A549 (cell line): ENCODE measurements around the gene GRAMD2B. TPM values are rescaled to one million over a fixed set of nuclear protein-coding genes. Genes with fewer than 3 reads are reported as not detected.
"Not testable (repeated sequence)": the region's sequence is repeated elsewhere in the genome, so short reads cannot be mapped to it uniquely, and the experiment has no call there.

Source experiments
- ATAC-seq, 2 experiments: fragments of 200-7000 bp in 1 of 2; fragments of >200 bp in 1 of 2; cut with Nextera tagmentation in 1 of 2; cut with Tn5 transposase in 1 of 2; 3 replicates each; pipeline versions ENCODE4 v1.8.0 to v1.9.1; 2018 to 2020; ENCODE audit warnings: mild to moderate bottlenecking in 1 of 2, moderate library complexity in 1 of 2
- CTCF ChIA-PET: fragments of 300-600 bp; sonication (Branson Sonifier 250); formaldehyde crosslinking; extraction: SDS; loops from one replicate; lab custom pipeline; 2021; ENCODE audit warnings: antibody characterized with exemption, inconsistent platforms; lab: Yijun Ruan, JAX
- POLR2A ChIA-PET: fragments of 350-600 bp; formaldehyde crosslinking; extraction: SDS; loops from one replicate; lab custom pipeline; 2021; ENCODE audit warnings: antibody characterized with exemption, inconsistent platforms; lab: Yijun Ruan, JAX
- DNase-seq, 2 experiments: peaks; one replicate each; pipeline versions ENCODE4 v3.0.0 to v3.0.0-alpha.2; 2011 to 2016; ENCODE audit warnings: low read depth in 1 of 2, low spot score in 1 of 2
- FAIRE-seq: peaks from 2 replicates; lab custom pipeline; 2011; peaks lifted over from hg19 to GRCh38; lab: Jason Lieb, UNC
- H3K27ac ChIP-seq, 2 experiments: fragments of >200 bp; sonication (Bioruptor Twin); formaldehyde crosslinking; 3 replicates each; pipeline ENCODE4 v1.5.1; 2016 to 2017
- H3K4me1 ChIP-seq: fragments of >200 bp; sonication (Bioruptor Twin); formaldehyde crosslinking; 3 replicates; pipeline ENCODE4 v1.6.1; 2016
- H3K4me2 ChIP-seq: fragments of >200 bp; sonication (Bioruptor Twin); formaldehyde crosslinking; 3 replicates; pipeline ENCODE4 v1.6.1; 2016
- H3K4me3 ChIP-seq: fragments of >200 bp; sonication (Bioruptor Twin); formaldehyde crosslinking; 3 replicates; pipeline ENCODE4 v1.5.1; 2016
- H3K9me3 ChIP-seq: fragments of >200 bp; sonication (Bioruptor Twin); formaldehyde crosslinking; 3 replicates; pipeline ENCODE4 v1.6.1; 2016
- CEBPB ChIP-seq, 2 experiments: fragments of >200 bp in 1 of 2; sonication (Bioruptor Twin) in 1 of 2; formaldehyde crosslinking in 1 of 2; IDR thresholded peaks; 2 replicates each; pipeline ENCODE4 v1.6.1; 2012 to 2016
- HEYL ChIP-seq: fragments of 250-450 bp; sonication (Bioruptor Pico); IDR thresholded peaks from 2 replicates; pipeline ENCODE4 v1.8.0; 2021; ENCODE audit warnings: mild to moderate bottlenecking, moderate library complexity
- HOXA7 ChIP-seq: fragments of 250-450 bp; sonication (Bioruptor Pico); IDR thresholded peaks from 2 replicates; pipeline ENCODE4 v1.5.0; 2020; ENCODE audit warnings: mild to moderate bottlenecking, moderate library complexity
- KDM5A ChIP-seq: fragments of 200-600 bp; sonication (generic); IDR thresholded peaks from 2 replicates; pipeline ENCODE4 v1.6.1; 2016; ENCODE audit warnings: antibody characterized with exemption, mild to moderate bottlenecking
- MAFK ChIP-seq: fragments of 450-650 bp; IDR thresholded peaks from 2 replicates; pipeline ENCODE4 v1.6.1; 2014; ENCODE audit not compliant: partially characterized antibody
- MAZ ChIP-seq: fragments of 150-350 bp; IDR thresholded peaks from 2 replicates; pipeline ENCODE4 v1.6.1; 2014; ENCODE audit warnings: antibody characterized with exemption, low read depth, low read length, borderline replicate concordance
- NPAS2 ChIP-seq: fragments of 250-450 bp; sonication (Bioruptor Pico); IDR thresholded peaks from 2 replicates; pipeline ENCODE4 v1.8.0; 2022; ENCODE audit warnings: mild to moderate bottlenecking, moderate library complexity, borderline replicate concordance
- POLR2AphosphoS2 ChIP-seq: conservative IDR thresholded peaks from 2 replicates; pipeline ENCODE4 v1.6.1; 2012; ENCODE audit warnings: low read length, improper control_type of control experiment, inconsistent platforms
- TFCP2L1 ChIP-seq: fragments of 250-450 bp; sonication (Bioruptor Pico); IDR thresholded peaks from 2 replicates; pipeline ENCODE4 v1.5.0; 2021; ENCODE audit warnings: mild to moderate bottlenecking
- TP53 ChIP-seq: fragments of 250-450 bp; sonication (Bioruptor Pico); IDR thresholded peaks from 2 replicates; pipeline ENCODE4 v1.5.0; 2021; ENCODE audit warnings: mild to moderate bottlenecking, moderate library complexity
- ZC3H11A ChIP-seq: fragments of 450-650 bp; IDR thresholded peaks from 2 replicates; pipeline ENCODE4 v1.6.1; 2014; ENCODE audit warnings: antibody characterized with exemption, mild to moderate bottlenecking
- WGBS: methylation state at CpG from one replicate; pipeline ENCODE4 v1.1.6; 2017; ENCODE audit errors: missing lambda C conversion rate; 5-methylcytosine and 5-hydroxymethylcytosine counted together
- polyA plus RNA-seq, 4 experiments: library from polyadenylated mRNA; depleted of rRNA in 3 of 4; stranded (reverse); fragments of >200 nt; fragmentation: RNase III in 1 of 4; extraction: RNeasy Plus Mini Kit Qiagen cat#74134 plus additional on column Dnase treatment in 1 of 4; gene quantifications; 2 replicates in 3 of 4; 3 replicates in 1 of 4; pipeline ENCODE4 v1.2.3, GENCODE V29; 2011 to 2017
- TF ChIP-seq, protein P1 (sequence below): fragments of 250-450 bp; sonication (Bioruptor Pico); IDR thresholded peaks from 2 replicates; pipeline ENCODE4 v1.5.0; 2021; ENCODE audit warnings: mild to moderate bottlenecking, moderate library complexity, borderline replicate concordance
- TF ChIP-seq, protein P2 (sequence below): fragments of >200 bp; sonication (Bioruptor Twin); formaldehyde crosslinking; IDR thresholded peaks from 3 replicates; pipeline ENCODE4 v1.6.1; 2016
- TF ChIP-seq, protein P3 (sequence below): fragments of >200 bp; sonication (Bioruptor Twin); formaldehyde crosslinking; IDR thresholded peaks from 2 replicates; pipeline ENCODE4 v1.6.1; 2016
- TF ChIP-seq, protein P4 (sequence below): fragments of >200 bp; sonication (Bioruptor Twin); formaldehyde crosslinking; IDR thresholded peaks from 3 replicates; pipeline ENCODE4 v1.5.1; 2016
- TF ChIP-seq, protein P5 (sequence below): IDR thresholded peaks from 2 replicates; pipeline ENCODE4 v1.6.1; 2012; ENCODE audit warnings: low read depth, borderline replicate concordance

Gene GRAMD2B
- polyA plus RNA-seq, 2 of the 4 experiments (the other 2 are of a cell fraction), result 1.0 to 1.2 TPM

DNA sequence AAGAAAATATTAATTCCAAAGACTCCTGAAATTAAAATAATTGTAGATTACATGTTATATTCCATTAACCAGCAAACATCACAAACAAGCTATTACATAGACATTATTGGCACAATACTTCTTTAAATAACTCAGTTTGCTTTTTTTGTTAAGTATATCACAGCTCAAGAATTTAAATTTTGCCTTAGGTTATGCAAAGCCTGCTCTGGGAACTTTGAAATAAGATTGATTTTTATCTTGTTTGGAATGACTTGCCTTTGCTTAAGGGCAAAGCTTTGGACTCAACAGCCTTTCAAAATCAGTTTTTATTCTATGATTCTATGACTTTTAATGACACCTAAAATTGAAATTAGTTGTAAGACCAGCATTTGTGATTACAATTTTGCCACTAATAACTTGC lies 93.6 kb downstream of the GRAMD2B start:
- H3K9me3 ChIP-seq, result no peaks in the 10 kb centered on the region; the same call in 2 of the 3 replicates
- no peak overlapping the region for H3K4me2 ChIP-seq
- FAIRE-seq (no peak), DNase-seq (no peak), ATAC-seq (no peak)
- POLR2A ChIA-PET, result no interaction called here
- CTCF ChIA-PET, result interaction anchor here (0.6 to 1.8 kb wide), 4 partner anchors 17 to 179 kb away, joined by 3 to 4 read pairs (median 4); partner anchors contain the start of gene PHAX
- TF ChIP-seq, protein P1, sequence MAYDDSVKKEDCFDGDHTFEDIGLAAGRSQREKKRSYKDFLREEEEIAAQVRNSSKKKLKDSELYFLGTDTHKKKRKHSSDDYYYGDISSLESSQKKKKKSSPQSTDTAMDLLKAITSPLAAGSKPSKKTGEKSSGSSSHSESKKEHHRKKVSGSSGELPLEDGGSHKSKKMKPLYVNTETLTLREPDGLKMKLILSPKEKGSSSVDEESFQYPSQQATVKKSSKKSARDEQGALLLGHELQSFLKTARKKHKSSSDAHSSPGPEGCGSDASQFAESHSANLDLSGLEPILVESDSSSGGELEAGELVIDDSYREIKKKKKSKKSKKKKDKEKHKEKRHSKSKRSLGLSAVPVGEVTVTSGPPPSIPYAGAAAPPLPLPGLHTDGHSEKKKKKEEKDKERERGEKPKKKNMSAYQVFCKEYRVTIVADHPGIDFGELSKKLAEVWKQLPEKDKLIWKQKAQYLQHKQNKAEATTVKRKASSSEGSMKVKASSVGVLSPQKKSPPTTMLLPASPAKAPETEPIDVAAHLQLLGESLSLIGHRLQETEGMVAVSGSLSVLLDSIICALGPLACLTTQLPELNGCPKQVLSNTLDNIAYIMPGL, result no peak
- TF ChIP-seq ZC3H11A, result no peak
- TF ChIP-seq HEYL (CRISPR knock-in tag), result no peak
- TF ChIP-seq, protein P2, sequence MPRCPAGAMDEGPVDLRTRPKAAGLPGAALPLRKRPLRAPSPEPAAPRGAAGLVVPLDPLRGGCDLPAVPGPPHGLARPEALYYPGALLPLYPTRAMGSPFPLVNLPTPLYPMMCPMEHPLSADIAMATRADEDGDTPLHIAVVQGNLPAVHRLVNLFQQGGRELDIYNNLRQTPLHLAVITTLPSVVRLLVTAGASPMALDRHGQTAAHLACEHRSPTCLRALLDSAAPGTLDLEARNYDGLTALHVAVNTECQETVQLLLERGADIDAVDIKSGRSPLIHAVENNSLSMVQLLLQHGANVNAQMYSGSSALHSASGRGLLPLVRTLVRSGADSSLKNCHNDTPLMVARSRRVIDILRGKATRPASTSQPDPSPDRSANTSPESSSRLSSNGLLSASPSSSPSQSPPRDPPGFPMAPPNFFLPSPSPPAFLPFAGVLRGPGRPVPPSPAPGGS, result no peak
- TF ChIP-seq, protein P3, sequence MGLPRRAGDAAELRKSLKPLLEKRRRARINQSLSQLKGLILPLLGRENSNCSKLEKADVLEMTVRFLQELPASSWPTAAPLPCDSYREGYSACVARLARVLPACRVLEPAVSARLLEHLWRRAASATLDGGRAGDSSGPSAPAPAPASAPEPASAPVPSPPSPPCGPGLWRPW, result no peak
- TF ChIP-seq POLR2AphosphoS2, result no peak
- TF ChIP-seq TFCP2L1 (CRISPR knock-in tag), result no peak
- no peak for TF ChIP-seq HOXA7 (CRISPR knock-in tag)
- no peak overlapping the region for H3K27ac ChIP-seq
- H3K4me3 ChIP-seq, result no peak overlapping the region
- H3K4me1 ChIP-seq, result no peaks in the 10 kb centered on the region

DNA sequence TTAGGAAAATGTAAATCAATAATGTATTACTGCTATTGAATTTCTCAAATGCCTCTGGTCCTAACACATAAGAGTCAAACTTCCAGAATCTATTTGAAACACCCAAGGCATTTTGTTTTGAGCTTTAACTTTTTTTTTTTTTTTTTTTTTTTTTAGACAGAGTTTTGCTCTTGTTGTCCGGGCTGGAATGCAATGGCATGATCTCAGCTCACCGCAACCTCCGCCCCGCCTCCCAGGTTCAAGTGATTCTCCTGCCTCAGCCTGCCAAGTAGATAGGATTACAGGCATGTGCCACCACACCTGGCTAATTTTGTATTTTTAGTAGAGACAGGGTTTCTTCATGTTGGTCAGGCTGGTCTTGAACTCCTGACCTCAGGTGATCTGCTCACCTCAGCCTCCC lies 96.0 kb downstream of the GRAMD2B start:
- CTCF ChIA-PET, result interaction anchor here (2.9 kb wide), 1 partner anchor 180 kb away, joined by 12 read pairs; no protein-coding TSS in a partner anchor
- DNase-seq, result not testable (repeated sequence)
- 80% methylated on average over 4 of the region's 4 CpGs for WGBS

DNA sequence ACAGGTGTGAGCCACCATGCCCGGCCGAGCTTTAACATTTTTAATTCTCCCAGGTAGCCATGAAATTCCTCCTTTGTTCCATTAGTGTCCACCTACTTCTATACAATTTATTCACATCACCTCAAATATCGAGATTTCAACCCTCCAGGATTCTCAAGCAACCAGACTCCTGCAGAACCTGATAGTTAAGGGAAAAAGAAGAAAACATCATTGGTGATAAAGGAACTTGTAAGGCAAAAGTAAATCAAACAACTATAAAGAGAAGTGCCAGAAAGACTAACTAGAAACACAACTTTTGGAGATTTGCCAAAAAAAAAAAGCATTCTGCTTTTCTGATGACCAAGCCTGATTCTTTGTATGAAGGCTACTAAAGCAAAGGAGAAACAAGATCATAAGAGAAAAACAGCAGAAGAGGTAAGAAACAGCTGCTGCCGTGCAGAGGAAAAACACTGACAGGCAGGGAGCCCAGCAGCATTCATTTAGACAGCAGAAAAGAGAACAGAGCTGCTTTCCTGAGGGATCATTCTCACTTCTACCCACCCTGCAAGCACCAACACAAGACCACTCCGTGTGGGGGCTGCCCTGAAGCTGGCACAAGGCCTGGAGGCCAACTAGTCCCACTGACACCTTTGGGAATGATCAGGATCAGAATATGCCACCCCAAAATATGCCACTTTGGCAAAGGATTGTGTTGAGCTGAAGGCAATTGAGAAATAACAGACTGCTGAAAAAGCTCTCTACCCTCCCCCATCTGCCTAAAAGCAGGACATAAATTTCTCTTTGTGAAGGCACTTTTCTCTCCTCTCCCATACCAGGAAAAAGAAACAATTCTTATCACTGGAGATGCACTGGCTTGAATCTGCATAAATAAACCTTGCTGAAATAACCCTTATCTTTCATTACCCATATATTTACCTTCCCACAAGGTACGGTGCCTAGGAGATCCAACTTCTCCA lies 96.7 kb downstream of the GRAMD2B start:
- Histone ChIP-seq H3K4me2 (no peak overlapping the region), H3K9me3 (no peaks in the 10 kb centered on the region), H3K4me1 (no peaks in the 10 kb centered on the region), H3K4me3 (no peak overlapping the region), H3K27ac (no peak overlapping the region)
- DNase-seq (no peak), FAIRE-seq (no peak), ATAC-seq (no peak)
- WGBS, result 34% methylated on average over 6 of the region's 6 CpGs
- ChIA-PET CTCF (interaction anchor here (0.6 to 2.9 kb wide), 2 partner anchors 181 to 495 kb away, joined by 3 to 12 read pairs; no protein-coding TSS in a partner anchor), POLR2A (interaction anchor here (0.5 kb wide), 1 partner anchor 29 kb away, joined by 3 read pairs; no protein-coding TSS in a partner anchor)
- TF ChIP-seq MAZ (no peak), NPAS2 (CRISPR knock-in tag) (no peak), TP53 (CRISPR knock-in tag) (no peak), CEBPB (IDR thresholded peaks at IDR 0.05) (no peak), MAFK (no peak), KDM5A (no peak)
- TF ChIP-seq, protein P4, sequence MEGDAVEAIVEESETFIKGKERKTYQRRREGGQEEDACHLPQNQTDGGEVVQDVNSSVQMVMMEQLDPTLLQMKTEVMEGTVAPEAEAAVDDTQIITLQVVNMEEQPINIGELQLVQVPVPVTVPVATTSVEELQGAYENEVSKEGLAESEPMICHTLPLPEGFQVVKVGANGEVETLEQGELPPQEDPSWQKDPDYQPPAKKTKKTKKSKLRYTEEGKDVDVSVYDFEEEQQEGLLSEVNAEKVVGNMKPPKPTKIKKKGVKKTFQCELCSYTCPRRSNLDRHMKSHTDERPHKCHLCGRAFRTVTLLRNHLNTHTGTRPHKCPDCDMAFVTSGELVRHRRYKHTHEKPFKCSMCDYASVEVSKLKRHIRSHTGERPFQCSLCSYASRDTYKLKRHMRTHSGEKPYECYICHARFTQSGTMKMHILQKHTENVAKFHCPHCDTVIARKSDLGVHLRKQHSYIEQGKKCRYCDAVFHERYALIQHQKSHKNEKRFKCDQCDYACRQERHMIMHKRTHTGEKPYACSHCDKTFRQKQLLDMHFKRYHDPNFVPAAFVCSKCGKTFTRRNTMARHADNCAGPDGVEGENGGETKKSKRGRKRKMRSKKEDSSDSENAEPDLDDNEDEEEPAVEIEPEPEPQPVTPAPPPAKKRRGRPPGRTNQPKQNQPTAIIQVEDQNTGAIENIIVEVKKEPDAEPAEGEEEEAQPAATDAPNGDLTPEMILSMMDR, result no peak
- TF ChIP-seq, protein P5, sequence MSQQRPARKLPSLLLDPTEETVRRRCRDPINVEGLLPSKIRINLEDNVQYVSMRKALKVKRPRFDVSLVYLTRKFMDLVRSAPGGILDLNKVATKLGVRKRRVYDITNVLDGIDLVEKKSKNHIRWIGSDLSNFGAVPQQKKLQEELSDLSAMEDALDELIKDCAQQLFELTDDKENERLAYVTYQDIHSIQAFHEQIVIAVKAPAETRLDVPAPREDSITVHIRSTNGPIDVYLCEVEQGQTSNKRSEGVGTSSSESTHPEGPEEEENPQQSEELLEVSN, result no peak

More for the DNA sequence above, 96.0 kb downstream of the GRAMD2B start:
- H3K4me1 ChIP-seq, FAIRE-seq, POLR2A ChIA-PET, H3K4me3 ChIP-seq, H3K27ac ChIP-seq, ATAC-seq, H3K9me3 ChIP-seq, H3K4me2 ChIP-seq: not testable (repeated sequence)
